ENCODE results near the gene AKAP6. TPM values are rescaled to one million over a fixed set of nuclear protein-coding genes. Genes with fewer than 3 reads are reported as not detected.
A peak's percentile ranks its signal among the peaks of the same experiment; 100 is the strongest.

AKAP6 gene
- total and polyA plus RNA-seq, 8 donors = 3.7 to 7.2 (median 6.0) TPM

GRCh38 chr14:32480337-32480736 is 151.2 kb downstream of the AKAP6 start:
- no peaks in the 10 kb centered on the region for H3K36me3 ChIP-seq
- H3K9me3 ChIP-seq = no peaks in the 10 kb centered on the region
- DNase-seq = no peak
- no peak for TF ChIP-seq CTCF (IDR thresholded peaks at IDR 0.05)
- no peak overlapping the region for H3K27ac ChIP-seq
- H3K27me3 ChIP-seq = no peaks in the 10 kb centered on the region
- H3K4me1 ChIP-seq = no peaks in the 10 kb centered on the region
- intact Hi-C loops (cut with DNase I) = no loop called here
- no peak for ATAC-seq
- H3K4me3 ChIP-seq = no peak overlapping the region

- no peaks in the 10 kb centered on the region for H3K36me3 ChIP-seq
Measured at GRCh38 chr14:32481707-32482106, 152.6 kb downstream of the AKAP6 start.

GRCh38 chr14:32491416-32492016 is 162.4 kb downstream of the AKAP6 start:
- intact Hi-C loops (cut with DNase I) = no loop called here
- no peak overlapping the region for H3K27ac ChIP-seq
- no peaks in the 10 kb centered on the region for H3K27me3 ChIP-seq
- no peak for TF ChIP-seq CTCF (IDR thresholded peaks at IDR 0.05)
- no peaks in the 10 kb centered on the region for H3K36me3 ChIP-seq
- no peak overlapping the region for H3K4me3 ChIP-seq
- no peaks in the 10 kb centered on the region for H3K4me1 ChIP-seq
- DNase-seq (no peak), ATAC-seq (no peak)
- no peaks in the 10 kb centered on the region for H3K9me3 ChIP-seq

More at GRCh38 chr14:32481707-32482106, 152.6 kb downstream of the AKAP6 start:
- no peak for ATAC-seq
- no peak for TF ChIP-seq CTCF (IDR thresholded peaks at IDR 0.05)
- no peak for DNase-seq
- Histone ChIP-seq H3K4me1 (no peaks in the 10 kb centered on the region), H3K9me3 (no peaks in the 10 kb centered on the region), H3K4me3 (no peak overlapping the region), H3K27me3 (no peaks in the 10 kb centered on the region), H3K27ac (no peak overlapping the region)
- intact Hi-C loops (cut with DNase I) = no loop called here

- TF ChIP-seq CTCF (IDR thresholded peaks at IDR 0.05) = no peak
- ATAC-seq = no peak
Measured at GRCh38 chr14:32492457-32492856, 163.4 kb downstream of the AKAP6 start.

GRCh38 chr14:32494609-32495434 is 165.7 kb downstream of the AKAP6 start:
- TF ChIP-seq CTCF (IDR thresholded peaks at IDR 0.05) = no peak
- no peaks in the 10 kb centered on the region for H3K9me3 ChIP-seq
- no peaks in the 10 kb centered on the region for H3K4me1 ChIP-seq
- ATAC-seq (no peak), DNase-seq (peak in 1 of 4 donors; percentile 8)
- H3K27ac ChIP-seq = no peak overlapping the region
- no peaks in the 10 kb centered on the region for H3K36me3 ChIP-seq
- H3K4me3 ChIP-seq = no peak overlapping the region
- intact Hi-C loops (cut with DNase I) = no loop called here
- H3K27me3 ChIP-seq = no peaks in the 10 kb centered on the region

More at GRCh38 chr14:32492457-32492856, 163.4 kb downstream of the AKAP6 start:
- no peaks in the 10 kb centered on the region for H3K27me3 ChIP-seq
- DNase-seq = no peak
- H3K4me3 ChIP-seq = no peak overlapping the region
- no peaks in the 10 kb centered on the region for H3K9me3 ChIP-seq
- H3K4me1 ChIP-seq = no peaks in the 10 kb centered on the region
- no peak overlapping the region for H3K27ac ChIP-seq
- no peaks in the 10 kb centered on the region for H3K36me3 ChIP-seq
- intact Hi-C loops (cut with DNase I) = no loop called here
